HG02588 (cell line): ENCODE data around the gene CD300H.
"Not testable (repeated sequence)": the region's sequence is repeated elsewhere in the genome, so short reads cannot be mapped to it uniquely, and the experiment has no call there.

Source experiments
- ATAC-seq: cut with Tn5 transposase; IDR thresholded peaks from one replicate; pipeline ENCODE4 v1.9.1; 2021; ENCODE audit warnings: mild to moderate bottlenecking, moderate library complexity; ENCODE audit not compliant: unreplicated experiment

Gene CD300H

GRCh38 chr17:74585711-74586110 is 18.4 kb upstream of the CD300H start:
- no peak for ATAC-seq

GRCh38 chr17:74584292-74585060 is 17.2 kb upstream of the CD300H start:
- no peak for ATAC-seq

- no peak for ATAC-seq
Measured at GRCh38 chr17:74582633-74583032, 15.3 kb upstream of the CD300H start.

GRCh38 chr17:74579900-74580299 is 12.6 kb upstream of the CD300H start:
- no peak for ATAC-seq

- ATAC-seq = no peak
Measured at GRCh38 chr17:74578979-74579378, 11.7 kb upstream of the CD300H start.

- no peak for ATAC-seq
Measured at GRCh38 chr17:74574489-74575142, 7.3 kb upstream of the CD300H start.

- not testable (repeated sequence) for ATAC-seq
Measured at GRCh38 chr17:74573635-74574034, 6.3 kb upstream of the CD300H start.

GRCh38 chr17:74573169-74573568 is 5.9 kb upstream of the CD300H start:
- ATAC-seq = no peak

- ATAC-seq = no peak
Measured at GRCh38 chr17:74571621-74572270, 4.4 kb upstream of the CD300H start.

GRCh38 chr17:74569020-74570003 is 2.0 kb upstream of the CD300H start:
- no peak for ATAC-seq

- ATAC-seq = no peak
Measured at GRCh38 chr17:74568106-74568873, 981 bp upstream of the CD300H start.

- no peak for ATAC-seq
Measured at GRCh38 chr17:74566132-74566753, 1.1 kb downstream of the CD300H start.

- no peak for ATAC-seq
Measured at GRCh38 chr17:74565126-74565525, 2.2 kb downstream of the CD300H start.

- ATAC-seq = no peak
Measured at GRCh38 chr17:74563358-74563757, 4.0 kb downstream of the CD300H start.

- ATAC-seq = no peak
Measured at GRCh38 chr17:74561586-74561985, 5.7 kb downstream of the CD300H start.

GRCh38 chr17:74558882-74559519 is 8.3 kb downstream of the CD300H start:
- no peak for ATAC-seq

GRCh38 chr17:74558402-74558801 is 8.9 kb downstream of the CD300H start:
- ATAC-seq = not testable (repeated sequence)

GRCh38 chr17:74555427-74555940 is 11.8 kb downstream of the CD300H start:
- ATAC-seq = no peak

GRCh38 chr17:74554909-74555308 is 12.4 kb downstream of the CD300H start:
- ATAC-seq = no peak
